NB4 (cell line): Measurements from ENCODE around the gene SCAI.

Source experiments
- CTCF ChIP-seq: IDR thresholded peaks from one replicate; pipeline ENCODE4 v1.5.1; 2012; ENCODE audit warnings: low read depth, low read length
- POLR2A ChIP-seq: IDR thresholded peaks from 2 replicates; pipeline ENCODE4 v1.6.1; 2011; ENCODE audit warnings: mild to moderate bottlenecking; ENCODE audit not compliant: insufficient read length; ENCODE audit errors: extremely low read depth

- TF ChIP-seq CTCF (no peak), POLR2A (no peak)
Measured at GRCh38 chr9:125190361-125190801, 47.1 kb upstream of the SCAI start.
